Parathyroid adenoma (tissue), 2 donors: Measurements from ENCODE around the gene EVX2.

Source experiments
- H2AFZ ChIP-seq: fragments of 300-600 bp; sonication (generic); one replicate; pipeline ENCODE4 v1.7.0; 2017; ENCODE audit warnings: antibody characterized with exemption, mild to moderate bottlenecking
- H3K27ac ChIP-seq: fragments of 300-600 bp; sonication (generic); one replicate; pipeline ENCODE4 v1.7.0; 2017
- H3K27me3 ChIP-seq: fragments of 300-600 bp; sonication (generic); one replicate; pipeline ENCODE4 v1.7.0; 2017; ENCODE audit warnings: low read length; ENCODE audit not compliant: control insufficient read depth, insufficient read depth
- H3K36me3 ChIP-seq: fragments of 300-600 bp; sonication (generic); one replicate; pipeline ENCODE4 v1.7.0; 2017; ENCODE audit warnings: low read length; ENCODE audit not compliant: control insufficient read depth, insufficient read depth
- H3K4me1 ChIP-seq: fragments of 300-600 bp; sonication (generic); one replicate; pipeline ENCODE4 v1.7.0; 2017; ENCODE audit warnings: control low read depth
- H3K4me2 ChIP-seq: fragments of 300-600 bp; sonication (generic); one replicate; pipeline ENCODE4 v1.7.0; 2017; ENCODE audit warnings: low read length
- H3K4me3 ChIP-seq: fragments of 300-600 bp; sonication (generic); one replicate; pipeline ENCODE4 v1.7.0; 2017; ENCODE audit warnings: low read depth, low read length
- H3K79me2 ChIP-seq: fragments of 300-600 bp; sonication (generic); one replicate; pipeline ENCODE4 v1.7.0; 2017; ENCODE audit warnings: control low read depth
- H3K9ac ChIP-seq: fragments of 300-600 bp; sonication (generic); one replicate; pipeline ENCODE4 v1.7.0; 2017; ENCODE audit warnings: mild to moderate bottlenecking
- H3K9me3 ChIP-seq: fragments of 300-600 bp; sonication (generic); one replicate; pipeline ENCODE4 v1.7.0; 2017; ENCODE audit warnings: low read length; ENCODE audit not compliant: control insufficient read depth
- TF ChIP-seq, protein P1 (sequence below): fragments of 300-600 bp; sonication (generic); IDR thresholded peaks from one replicate; pipeline ENCODE4 v1.7.0; 2017; ENCODE audit warnings: antibody characterized with exemption, mild to moderate bottlenecking
- donor health status: primary hyperparathyroidism.

Gene EVX2

DNA sequence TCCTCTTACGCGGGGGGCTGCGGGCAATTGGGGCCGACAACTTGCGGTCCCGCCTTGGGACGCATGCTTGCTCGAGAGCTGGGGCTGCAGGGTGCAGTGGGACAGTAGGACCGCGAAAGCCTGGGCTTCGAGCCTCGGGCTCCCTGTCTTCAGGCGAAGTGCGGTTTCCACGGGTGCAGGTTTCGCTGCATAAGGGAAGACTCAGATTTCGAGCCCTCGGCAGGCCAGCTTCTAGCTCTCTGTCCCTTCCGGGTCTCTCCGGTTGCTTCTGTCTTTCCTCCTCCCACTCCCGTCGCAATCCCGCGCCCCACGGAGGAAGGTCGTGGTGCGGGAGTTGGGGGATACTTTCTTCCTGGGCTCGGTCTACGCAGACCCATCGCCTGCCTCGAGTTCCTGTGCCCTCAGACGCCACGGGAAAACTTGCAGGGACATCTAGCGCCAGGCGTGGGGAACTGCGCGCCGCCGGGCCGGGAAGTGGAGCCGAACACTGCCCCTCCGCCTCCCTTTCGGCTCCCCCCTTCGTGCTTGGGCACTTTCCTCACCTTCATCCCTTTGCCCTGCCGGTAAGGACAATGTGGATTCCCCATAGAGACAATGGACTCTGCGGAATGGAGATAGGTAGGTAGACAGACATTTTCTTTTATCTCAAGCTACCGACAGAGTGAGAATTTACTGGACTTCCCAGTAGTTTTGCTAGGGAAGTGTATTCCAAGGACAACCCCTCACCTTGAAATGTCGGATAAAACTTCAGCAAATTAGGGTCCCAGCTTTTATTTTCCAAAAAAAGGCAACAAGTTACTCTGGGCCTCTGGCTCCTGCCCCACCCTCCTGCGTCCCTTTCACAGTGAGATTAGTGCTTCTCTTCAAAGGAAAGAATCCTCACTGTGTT lies 4.5 kb upstream of the EVX2 start:
- Histone ChIP-seq H3K27me3 (peaks cover 47% of the 10 kb centered on the region), H3K4me3 (no peak overlapping the region), H3K9me3 (no peaks in the 10 kb centered on the region), H3K36me3 (no peaks in the 10 kb centered on the region), H3K9ac (no peak overlapping the region), H3K79me2 (no peaks in the 10 kb centered on the region), H3K4me1 (no peaks in the 10 kb centered on the region), H3K4me2 (peak overlapping the region; percentile 39), H3K27ac (no peak overlapping the region), H2AFZ (no peak overlapping the region)
- TF ChIP-seq, protein P1, sequence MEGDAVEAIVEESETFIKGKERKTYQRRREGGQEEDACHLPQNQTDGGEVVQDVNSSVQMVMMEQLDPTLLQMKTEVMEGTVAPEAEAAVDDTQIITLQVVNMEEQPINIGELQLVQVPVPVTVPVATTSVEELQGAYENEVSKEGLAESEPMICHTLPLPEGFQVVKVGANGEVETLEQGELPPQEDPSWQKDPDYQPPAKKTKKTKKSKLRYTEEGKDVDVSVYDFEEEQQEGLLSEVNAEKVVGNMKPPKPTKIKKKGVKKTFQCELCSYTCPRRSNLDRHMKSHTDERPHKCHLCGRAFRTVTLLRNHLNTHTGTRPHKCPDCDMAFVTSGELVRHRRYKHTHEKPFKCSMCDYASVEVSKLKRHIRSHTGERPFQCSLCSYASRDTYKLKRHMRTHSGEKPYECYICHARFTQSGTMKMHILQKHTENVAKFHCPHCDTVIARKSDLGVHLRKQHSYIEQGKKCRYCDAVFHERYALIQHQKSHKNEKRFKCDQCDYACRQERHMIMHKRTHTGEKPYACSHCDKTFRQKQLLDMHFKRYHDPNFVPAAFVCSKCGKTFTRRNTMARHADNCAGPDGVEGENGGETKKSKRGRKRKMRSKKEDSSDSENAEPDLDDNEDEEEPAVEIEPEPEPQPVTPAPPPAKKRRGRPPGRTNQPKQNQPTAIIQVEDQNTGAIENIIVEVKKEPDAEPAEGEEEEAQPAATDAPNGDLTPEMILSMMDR = peak; percentile 45

DNA sequence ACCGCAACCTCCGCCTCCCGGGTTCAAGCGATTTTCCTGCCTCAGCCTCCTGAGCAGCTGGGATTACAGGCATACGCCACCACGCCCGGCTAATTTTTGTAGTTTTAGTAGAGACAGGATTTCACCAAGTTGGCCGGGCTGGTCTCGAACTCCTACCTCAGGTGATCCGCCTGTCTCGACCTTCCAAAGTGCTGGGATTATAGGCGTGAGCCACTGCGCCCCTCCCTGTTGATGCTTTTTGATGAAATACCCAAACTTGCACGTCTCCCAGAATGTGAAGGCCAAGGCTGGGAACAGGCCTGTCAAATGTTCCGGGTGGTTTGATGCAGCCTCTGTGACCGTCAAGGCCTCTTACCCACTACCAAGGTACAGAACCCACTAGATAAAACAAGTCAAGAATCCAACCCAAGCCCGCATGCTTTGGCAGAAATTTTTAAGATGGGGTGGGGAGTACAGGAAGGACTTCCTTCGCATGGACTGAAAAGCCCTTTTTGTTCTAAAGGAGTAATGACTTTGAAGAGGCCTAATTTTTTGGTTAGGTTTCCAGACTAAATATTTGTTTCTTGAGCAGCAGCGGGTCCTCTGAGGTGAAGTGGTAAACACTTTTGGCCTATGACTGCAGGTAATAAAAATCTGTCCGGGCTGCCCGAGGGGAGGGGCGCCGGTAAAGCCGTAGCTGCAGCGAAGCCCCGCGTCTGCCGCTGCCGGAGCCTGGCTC lies 3.7 kb upstream of the EVX2 start:
- Histone ChIP-seq H3K9me3 (no peaks in the 10 kb centered on the region), H3K4me2 (no peak overlapping the region), H3K36me3 (no peaks in the 10 kb centered on the region), H2AFZ (no peak overlapping the region), H3K27me3 (peaks cover 53% of the 10 kb centered on the region), H3K27ac (no peak overlapping the region), H3K79me2 (no peaks in the 10 kb centered on the region), H3K4me1 (no peaks in the 10 kb centered on the region), H3K4me3 (no peak overlapping the region), H3K9ac (no peak overlapping the region)
- TF ChIP-seq, protein P1 = no peak

DNA sequence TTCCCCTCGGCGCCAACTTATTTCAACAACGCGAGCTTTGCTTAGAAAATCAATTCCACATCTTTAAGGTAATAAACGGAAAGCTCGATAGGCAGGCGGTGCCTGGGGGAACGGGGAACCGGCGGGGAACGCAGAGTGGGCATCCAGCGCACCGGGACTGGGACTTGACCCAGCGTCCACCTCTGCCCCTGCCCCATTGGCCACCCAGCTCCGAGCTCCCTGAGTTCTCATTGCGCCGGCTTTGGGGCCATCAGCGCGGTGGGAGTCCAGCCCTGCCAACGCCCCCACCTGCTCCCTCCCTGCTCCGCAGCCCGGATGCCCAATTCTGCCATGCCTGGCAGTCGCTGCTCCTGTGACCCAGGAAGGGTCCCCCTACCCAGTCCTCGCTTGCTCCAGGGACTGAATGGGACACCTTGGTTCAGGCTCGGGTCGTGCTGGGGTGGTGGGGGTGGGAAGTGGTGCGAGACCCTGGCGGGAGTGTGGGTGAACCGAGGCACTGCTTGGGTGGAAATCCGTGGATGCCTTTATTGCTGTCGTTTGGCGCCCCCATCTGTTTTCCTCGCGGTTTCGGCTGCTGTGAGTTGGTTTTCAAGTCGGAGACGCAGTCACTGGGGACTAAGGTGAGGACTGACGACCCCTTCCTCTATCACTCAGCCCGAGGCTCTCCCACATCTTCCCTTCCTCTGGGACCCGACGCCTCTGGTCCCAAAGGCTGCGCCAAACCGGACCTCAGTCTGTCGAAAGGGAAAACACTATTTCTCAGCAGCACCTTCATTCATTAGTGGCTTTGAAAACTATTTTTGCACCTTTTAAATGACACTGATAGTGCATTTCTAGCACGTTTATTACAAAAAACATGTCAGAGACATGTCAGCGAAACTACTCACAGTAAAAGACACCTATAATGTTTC lies 2.4 kb upstream of the EVX2 start:
- Histone ChIP-seq H3K9me3 (peaks cover 5% of the 10 kb centered on the region), H3K79me2 (no peaks in the 10 kb centered on the region), H3K4me2 (no peak overlapping the region), H3K4me1 (no peaks in the 10 kb centered on the region), H2AFZ (no peak overlapping the region), H3K27me3 (peaks cover 63% of the 10 kb centered on the region), H3K36me3 (no peaks in the 10 kb centered on the region), H3K9ac (no peak overlapping the region), H3K27ac (no peak overlapping the region), H3K4me3 (no peak overlapping the region)
- TF ChIP-seq, protein P1 = peak; percentile 18

DNA sequence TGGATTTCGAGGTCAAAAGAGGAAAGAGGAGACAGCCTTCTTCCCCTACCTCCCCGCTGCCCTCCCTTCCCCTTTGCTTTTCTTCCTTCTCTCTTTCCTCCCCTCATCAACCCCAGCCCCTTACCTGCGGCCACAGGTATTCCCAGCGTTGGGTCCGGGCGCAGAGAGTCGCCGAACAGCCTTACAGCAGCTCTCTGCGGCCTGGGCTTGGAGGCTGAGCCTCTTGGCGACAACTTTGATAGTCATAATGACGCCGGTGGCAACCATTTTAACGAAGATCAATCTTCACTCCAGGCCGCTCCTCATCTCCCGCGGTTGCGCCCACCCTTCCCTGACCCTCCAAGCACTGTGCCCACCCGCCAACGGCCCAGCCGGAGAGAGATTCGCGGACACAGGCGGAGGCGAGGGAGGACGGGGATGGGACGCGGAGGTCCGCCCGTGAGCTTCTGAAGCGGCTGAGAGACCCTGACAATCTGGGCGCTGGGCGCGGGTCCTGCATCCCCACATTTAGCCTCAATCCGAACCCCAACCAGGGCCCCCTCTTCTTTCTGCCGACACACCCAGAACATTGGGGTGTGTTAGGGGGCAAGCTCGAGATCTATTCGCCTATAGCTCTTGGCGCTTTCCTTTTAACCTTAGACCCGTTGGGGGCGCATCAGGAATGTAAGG lies 1.5 kb upstream of the EVX2 start:
- no peak overlapping the region for H3K9ac ChIP-seq
- H3K9me3 ChIP-seq = peaks cover 5% of the 10 kb centered on the region
- TF ChIP-seq, protein P1 = no peak
- no peaks in the 10 kb centered on the region for H3K36me3 ChIP-seq
- no peak overlapping the region for H3K4me2 ChIP-seq
- H3K4me3 ChIP-seq = no peak overlapping the region
- no peak overlapping the region for H2AFZ ChIP-seq
- H3K79me2 ChIP-seq = no peaks in the 10 kb centered on the region
- no peaks in the 10 kb centered on the region for H3K4me1 ChIP-seq
- H3K27me3 ChIP-seq = peaks cover 61% of the 10 kb centered on the region
- no peak overlapping the region for H3K27ac ChIP-seq
